ENCODE measurements around the gene CFAP90.

CFAP90 gene

DNA sequence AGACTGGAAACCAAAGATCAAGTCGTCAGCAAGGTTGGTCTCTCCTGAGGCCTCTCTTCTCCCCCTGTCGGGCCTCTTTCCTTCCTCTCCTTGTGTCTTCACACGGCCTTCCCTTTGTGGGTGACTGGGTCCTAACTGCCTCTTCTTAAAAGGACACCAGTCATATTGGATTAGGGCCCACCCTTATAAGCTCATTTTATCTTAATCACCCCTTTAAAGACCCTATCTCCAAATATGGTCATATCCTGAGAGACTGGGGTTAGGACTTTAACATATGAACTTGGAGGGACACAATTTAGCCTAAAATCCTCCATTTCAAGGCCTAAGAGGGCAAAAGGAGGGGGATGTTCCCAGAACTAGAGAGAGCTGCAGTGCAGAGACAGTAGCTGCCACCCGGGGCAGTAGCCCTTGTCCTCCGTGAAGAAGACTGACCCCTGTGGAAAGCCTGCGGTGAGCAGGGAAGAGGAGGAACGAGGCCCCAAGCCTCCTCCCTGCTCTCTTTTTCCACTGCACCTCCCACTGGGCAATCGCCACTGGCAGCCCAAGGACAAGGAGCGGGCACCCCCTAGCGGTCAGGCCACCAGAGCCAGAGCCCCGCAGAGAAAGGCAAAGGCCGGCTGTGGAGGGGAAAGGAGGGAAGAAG lies 34.9 kb downstream of the CFAP90 start:
- TF ChIP-seq, protein P1, sequence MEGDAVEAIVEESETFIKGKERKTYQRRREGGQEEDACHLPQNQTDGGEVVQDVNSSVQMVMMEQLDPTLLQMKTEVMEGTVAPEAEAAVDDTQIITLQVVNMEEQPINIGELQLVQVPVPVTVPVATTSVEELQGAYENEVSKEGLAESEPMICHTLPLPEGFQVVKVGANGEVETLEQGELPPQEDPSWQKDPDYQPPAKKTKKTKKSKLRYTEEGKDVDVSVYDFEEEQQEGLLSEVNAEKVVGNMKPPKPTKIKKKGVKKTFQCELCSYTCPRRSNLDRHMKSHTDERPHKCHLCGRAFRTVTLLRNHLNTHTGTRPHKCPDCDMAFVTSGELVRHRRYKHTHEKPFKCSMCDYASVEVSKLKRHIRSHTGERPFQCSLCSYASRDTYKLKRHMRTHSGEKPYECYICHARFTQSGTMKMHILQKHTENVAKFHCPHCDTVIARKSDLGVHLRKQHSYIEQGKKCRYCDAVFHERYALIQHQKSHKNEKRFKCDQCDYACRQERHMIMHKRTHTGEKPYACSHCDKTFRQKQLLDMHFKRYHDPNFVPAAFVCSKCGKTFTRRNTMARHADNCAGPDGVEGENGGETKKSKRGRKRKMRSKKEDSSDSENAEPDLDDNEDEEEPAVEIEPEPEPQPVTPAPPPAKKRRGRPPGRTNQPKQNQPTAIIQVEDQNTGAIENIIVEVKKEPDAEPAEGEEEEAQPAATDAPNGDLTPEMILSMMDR (IDR thresholded peaks at IDR 0.05) = peak; percentile 80
- Histone ChIP-seq H3K4me3 (peak overlapping the region; percentile 12), H3K27ac (no peak overlapping the region)
- DNase-seq (ENCODE audit: low spot score) = peak; percentile 86

DNA sequence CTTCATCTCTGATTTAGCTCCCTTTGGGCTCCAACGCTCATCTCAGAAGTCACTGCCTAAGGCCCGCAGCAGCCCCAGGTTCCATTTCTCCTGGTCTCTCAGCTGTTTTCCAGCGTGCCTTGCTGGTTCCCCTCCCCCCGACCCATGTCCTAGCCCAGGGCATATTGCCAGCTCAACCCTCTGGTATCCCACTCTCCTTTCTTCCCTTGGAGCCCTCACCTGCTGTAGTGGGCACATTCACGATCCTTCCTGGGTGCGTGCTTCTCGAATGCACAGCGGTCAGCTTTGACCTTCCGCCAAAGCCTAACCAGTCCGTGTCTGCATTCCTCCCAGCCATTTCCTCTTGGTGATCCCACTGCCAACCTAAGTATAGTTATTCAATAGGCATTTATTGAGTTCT lies 36.1 kb downstream of the CFAP90 start:
- TF ChIP-seq, protein P1 (IDR thresholded peaks at IDR 0.05) = no peak
- H3K4me3 ChIP-seq = no peak overlapping the region
- H3K27ac ChIP-seq = no peak overlapping the region
- DNase-seq (ENCODE audit: low spot score) = no peak

DNA sequence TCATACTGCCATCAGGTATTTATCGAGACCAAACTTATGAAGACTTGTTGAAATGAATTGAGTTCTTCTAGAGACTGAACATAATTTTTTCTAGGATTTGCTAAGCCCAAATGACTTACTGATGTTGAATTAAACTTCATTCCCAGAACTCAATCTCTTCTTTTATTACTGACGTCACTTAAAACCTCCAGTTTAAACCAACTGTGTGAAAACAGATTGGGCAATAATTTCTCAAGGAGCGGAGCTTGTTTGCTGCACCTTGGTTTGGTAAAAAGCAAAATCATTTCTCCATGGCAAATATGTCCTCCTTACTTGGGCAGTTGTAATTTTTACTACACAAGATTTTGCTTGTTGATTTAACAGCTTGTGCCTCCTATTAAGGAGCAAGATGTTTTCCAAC lies 37.4 kb downstream of the CFAP90 start:
- Histone ChIP-seq H3K27ac (no peak overlapping the region), H3K4me3 (no peak overlapping the region)
- TF ChIP-seq, protein P1 (IDR thresholded peaks at IDR 0.05) = no peak
- no peak for DNase-seq (ENCODE audit: low spot score)

DNA sequence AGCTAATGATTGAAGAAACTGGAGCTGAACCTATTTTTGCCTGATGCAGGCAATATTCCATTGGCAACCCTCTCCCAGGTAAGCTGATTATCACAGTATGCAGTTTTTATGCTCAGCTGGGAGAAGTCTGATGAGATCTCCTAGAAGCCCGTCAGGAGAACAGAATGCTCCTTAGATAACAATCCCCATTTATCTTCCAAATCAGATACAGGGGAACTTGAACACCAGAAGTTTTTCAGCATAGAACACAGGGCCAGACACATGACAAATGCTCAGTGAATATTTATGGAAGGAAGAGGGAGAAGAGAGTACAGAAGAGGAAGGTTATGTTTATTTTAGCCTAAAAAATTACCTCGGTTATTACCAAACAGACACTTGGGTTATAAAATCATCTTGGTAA lies 37.9 kb downstream of the CFAP90 start:
- TF ChIP-seq, protein P1 (IDR thresholded peaks at IDR 0.05) = no peak
- Histone ChIP-seq H3K4me3 (no peak overlapping the region), H3K27ac (no peak overlapping the region)
- DNase-seq (ENCODE audit: low spot score) = no peak

DNA sequence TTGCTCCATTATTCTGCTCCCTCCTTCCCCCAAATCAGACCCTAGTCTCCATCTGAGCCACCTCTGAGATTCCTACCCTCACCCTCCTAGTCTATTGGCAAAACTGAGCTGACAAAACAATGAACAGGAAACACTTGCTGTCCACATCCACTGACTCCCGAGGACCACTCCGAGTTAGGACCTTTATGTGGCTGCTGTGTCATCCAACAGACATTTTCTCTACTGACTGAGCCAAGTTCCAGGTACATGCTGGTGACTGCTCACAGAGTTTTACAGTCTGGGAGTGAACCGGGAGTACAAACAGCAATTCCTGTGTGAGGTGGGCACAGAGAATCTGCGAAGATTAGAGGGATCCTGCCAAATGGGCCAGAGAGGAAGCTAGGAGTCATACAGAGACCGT lies 39.2 kb downstream of the CFAP90 start:
- no peak overlapping the region for H3K4me3 ChIP-seq
- TF ChIP-seq, protein P1 (IDR thresholded peaks at IDR 0.05) = no peak
- no peak for DNase-seq (ENCODE audit: low spot score)
- no peak overlapping the region for H3K27ac ChIP-seq

DNA sequence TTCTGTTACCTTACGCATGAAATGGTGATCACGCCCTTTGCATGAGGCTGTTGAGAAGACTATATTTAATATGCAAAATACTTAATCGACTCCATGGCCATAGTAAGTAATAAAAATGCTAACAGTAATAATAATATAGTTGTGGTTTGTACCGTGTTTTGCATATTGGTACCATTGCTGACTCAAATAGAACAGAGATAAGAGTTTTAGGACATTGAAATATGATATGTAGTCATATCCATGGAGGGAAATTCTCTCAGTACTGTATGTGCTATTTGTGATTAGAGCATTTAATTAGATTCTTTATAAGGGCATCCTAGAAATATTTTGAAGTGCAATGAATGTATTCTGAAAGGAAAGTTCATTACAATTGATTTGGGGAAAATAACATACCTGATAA lies 41.9 kb downstream of the CFAP90 start:
- TF ChIP-seq, protein P1 (IDR thresholded peaks at IDR 0.05) = no peak
- Histone ChIP-seq H3K27ac (no peak overlapping the region), H3K4me3 (no peak overlapping the region)
- DNase-seq (ENCODE audit: low spot score) = no peak

DNA sequence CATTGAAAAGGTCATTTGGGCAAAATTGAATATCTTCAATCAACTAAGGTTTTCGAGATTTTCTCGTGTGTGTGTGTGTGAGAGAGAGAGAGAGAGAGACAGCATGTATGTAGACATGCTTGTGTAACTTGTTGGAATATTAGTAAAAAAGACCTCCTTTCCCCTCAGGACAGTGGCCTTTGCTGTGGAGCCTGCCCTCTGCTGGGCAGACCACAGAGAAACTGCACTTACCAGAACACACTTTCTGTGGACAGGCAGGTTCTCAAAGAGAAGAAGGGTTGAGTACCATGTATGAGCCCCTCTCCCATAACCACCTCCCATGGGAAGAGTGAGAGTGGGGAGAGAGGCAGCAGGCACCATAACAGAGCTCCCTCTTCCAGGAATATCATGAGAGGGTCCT lies 45.6 kb downstream of the CFAP90 start:
- no peak overlapping the region for H3K27ac ChIP-seq
- DNase-seq (ENCODE audit: low spot score) = no peak

More for the DNA sequence above, 45.6 kb downstream of the CFAP90 start:
- TF ChIP-seq, protein P1 (IDR thresholded peaks at IDR 0.05) = no peak
- no peak overlapping the region for H3K4me3 ChIP-seq

Measured in coronary artery (tissue), 2 donors.